Renal cortex interstitium (tissue), 15 donors: ENCODE measurements around the gene ZGRF1. TPM values are rescaled to one million over a fixed set of nuclear protein-coding genes. Genes with fewer than 3 reads are reported as not detected.
"Not testable (repeated sequence)": the region's sequence is repeated elsewhere in the genome, so short reads cannot be mapped to it uniquely, and the experiment has no call there.

Source experiments
- DNase-seq, 11 donors: peaks; one replicate each; pipeline ENCODE4 v3.0.0-alpha.2; 2013; ENCODE audit warnings: low read depth in 9 of 11, low spot score in 4 of 11; ENCODE audit errors: extremely low read depth in 1 of 11
- long read RNA-seq, 16 experiments: transcript quantifications; one replicate each; lab custom pipeline, GENCODE V29; 2026
- polyA plus RNA-seq, 3 donors: library from polyadenylated mRNA; unstranded; fragments of 120-200 nt; gene quantifications; one replicate each; pipeline ENCODE4 v1.2.1, GENCODE V29; 2013; ENCODE audit not compliant: insufficient read length in 3 of 3

Gene ZGRF1, protein sequence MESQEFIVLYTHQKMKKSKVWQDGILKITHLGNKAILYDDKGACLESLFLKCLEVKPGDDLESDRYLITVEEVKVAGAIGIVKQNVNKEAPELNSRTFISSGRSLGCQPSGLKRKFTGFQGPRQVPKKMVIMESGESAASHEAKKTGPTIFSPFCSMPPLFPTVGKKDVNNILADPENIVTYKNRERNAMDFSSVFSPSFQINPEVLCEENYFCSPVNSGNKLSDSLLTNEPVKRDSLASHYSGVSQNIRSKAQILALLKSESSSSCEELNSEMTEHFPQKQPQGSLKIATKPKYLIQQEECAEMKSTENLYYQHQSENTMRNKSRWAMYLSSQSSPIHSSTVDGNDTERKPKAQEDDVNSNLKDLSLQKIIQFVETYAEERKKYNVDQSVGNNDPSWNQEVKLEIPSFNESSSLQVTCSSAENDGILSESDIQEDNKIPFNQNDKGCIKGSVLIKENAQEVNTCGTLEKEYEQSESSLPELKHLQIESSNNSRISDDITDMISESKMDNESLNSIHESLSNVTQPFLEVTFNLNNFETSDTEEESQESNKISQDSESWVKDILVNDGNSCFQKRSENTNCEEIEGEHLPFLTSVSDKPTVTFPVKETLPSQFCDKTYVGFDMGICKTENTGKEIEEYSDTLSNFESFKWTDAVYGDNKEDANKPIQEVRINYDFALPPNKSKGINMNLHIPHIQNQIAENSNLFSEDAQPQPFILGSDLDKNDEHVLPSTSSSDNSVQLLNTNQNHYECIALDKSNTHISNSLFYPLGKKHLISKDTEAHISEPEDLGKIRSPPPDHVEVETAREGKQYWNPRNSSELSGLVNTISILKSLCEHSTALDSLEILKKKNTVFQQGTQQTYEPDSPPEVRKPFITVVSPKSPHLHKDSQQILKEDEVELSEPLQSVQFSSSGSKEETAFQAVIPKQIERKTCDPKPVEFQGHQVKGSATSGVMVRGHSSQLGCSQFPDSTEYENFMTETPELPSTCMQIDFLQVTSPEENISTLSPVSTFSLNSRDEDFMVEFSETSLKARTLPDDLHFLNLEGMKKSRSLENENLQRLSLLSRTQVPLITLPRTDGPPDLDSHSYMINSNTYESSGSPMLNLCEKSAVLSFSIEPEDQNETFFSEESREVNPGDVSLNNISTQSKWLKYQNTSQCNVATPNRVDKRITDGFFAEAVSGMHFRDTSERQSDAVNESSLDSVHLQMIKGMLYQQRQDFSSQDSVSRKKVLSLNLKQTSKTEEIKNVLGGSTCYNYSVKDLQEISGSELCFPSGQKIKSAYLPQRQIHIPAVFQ (N-terminal part only)
- polyA plus RNA-seq: 10 to 100 TPM; 14.0 to 16.6 (median 14.2) TPM
- long read RNA-seq, donor 1: 0 reads
- long read RNA-seq, donor 2, partial matches to known transcripts: 176 of 189 reads
- long read RNA-seq, donor 2, other reads (novel, unspliced or antisense): 13 of 189 reads
- long read RNA-seq, donor 3, partial matches to known transcripts: 0 of 2 reads
- long read RNA-seq, donor 3, other reads (novel, unspliced or antisense): 0 of 2 reads
- long read RNA-seq, donor 4, partial matches to known transcripts: 5 of 6 reads
- long read RNA-seq, donor 4, other reads (novel, unspliced or antisense): 0 of 6 reads
- long read RNA-seq, donor 5: 0 reads
- long read RNA-seq, donor 6, partial matches to known transcripts: 0 of 1 reads
- long read RNA-seq, donor 6, other reads (novel, unspliced or antisense): 0 of 1 reads
- long read RNA-seq, donor 7, partial matches to known transcripts: 0 of 2 reads
- long read RNA-seq, donor 7, other reads (novel, unspliced or antisense): 0 of 2 reads
- long read RNA-seq, donor 8: 0 reads
- long read RNA-seq, donor 9, partial matches to known transcripts: 25 of 25 reads
- long read RNA-seq, donor 9, other reads (novel, unspliced or antisense): 0 of 25 reads
- long read RNA-seq, donor 10: 0 reads
- long read RNA-seq, donor 11, partial matches to known transcripts: 8 of 9 reads
- long read RNA-seq, donor 11, other reads (novel, unspliced or antisense): 0 of 9 reads
- long read RNA-seq, donor 12, partial matches to known transcripts: 146 of 183 reads
- long read RNA-seq, donor 12, other reads (novel, unspliced or antisense): 35 of 183 reads
- long read RNA-seq, donor 13: 0 reads
- long read RNA-seq, donor 14, partial matches to known transcripts: 256 of 276 reads
- long read RNA-seq, donor 14, other reads (novel, unspliced or antisense): 20 of 276 reads
- long read RNA-seq, donor 15, partial matches to known transcripts: 48 of 49 reads
- long read RNA-seq, donor 15, other reads (novel, unspliced or antisense): 0 of 49 reads
- long read RNA-seq, donor 16, partial matches to known transcripts: 795 of 830 reads
- long read RNA-seq, donor 16, other reads (novel, unspliced or antisense): 32 of 830 reads

DNA sequence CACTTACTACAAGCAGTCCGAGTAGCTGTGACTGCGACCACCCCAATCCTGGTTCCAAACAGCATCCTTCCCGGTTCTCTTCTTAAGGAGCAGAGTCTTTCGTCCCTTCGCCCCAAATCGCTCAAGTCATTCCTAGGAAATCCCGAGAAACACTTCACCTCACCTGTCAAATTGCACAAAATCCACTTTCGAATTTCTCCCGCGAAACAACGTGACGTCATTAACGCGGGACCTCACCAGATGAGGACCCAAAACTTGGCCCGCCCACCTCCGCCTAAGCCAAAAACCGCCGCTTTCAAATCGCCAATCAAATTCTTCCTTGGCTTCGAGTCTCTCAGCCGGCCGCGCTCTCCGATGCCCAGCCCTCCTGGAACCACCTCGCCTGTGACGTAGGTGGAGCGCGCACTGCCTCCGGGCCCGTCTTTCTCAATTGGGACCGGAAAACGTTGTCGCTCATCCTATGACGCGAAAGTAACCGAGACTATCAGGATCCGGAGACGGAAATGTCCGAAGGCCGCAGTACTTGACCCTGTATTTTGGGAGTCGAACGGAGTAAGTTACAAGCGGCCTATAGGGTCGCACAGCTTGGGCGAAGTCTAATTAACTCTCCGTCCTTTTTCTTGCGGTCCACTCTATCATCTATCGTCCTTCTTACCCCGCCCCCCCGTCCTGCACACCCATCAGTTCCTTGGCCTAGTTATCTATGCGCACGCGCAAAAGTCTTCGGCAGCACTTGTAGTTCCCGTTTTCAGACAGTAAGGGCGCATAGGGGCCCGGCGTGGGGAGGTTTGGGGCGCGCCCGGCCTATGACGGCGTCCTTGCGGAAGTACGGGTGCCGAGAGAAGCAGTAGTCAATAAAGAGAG, at the start of gene ZGRF1, which contains the start of gene LARP7:
TSS of gene ZGRF1 (minus strand) at position 222 of the 864 bp plus-strand sequence. CDS start 3,733 bp downstream, outside the sequence.
TSS of gene LARP7 (plus strand) at position 456 of the 864 bp plus-strand sequence. CDS start 7,527 bp downstream, outside the sequence.
- DNase-seq: peak; percentile 97 to 100 (median 99)

DNA sequence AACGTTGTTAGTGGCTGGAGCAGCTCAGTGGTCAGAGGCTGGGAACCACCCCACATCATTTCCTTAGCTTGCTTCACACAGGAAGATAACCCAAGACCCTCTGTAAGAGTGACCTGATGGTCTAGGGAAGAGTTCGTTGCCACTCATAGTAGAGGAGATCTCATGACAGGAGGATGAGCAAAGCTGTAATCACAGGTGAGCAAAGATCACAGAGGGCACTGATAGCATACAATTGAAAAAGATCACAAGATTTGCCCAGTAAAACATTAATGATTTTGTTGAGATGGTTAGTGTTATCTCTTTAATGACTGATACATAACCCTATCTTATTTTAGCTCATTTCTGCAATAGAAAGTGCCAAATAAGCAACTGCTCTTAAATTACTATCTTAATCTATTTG, 44.3 kb upstream of the ZGRF1 start:
- no peak for DNase-seq

DNA sequence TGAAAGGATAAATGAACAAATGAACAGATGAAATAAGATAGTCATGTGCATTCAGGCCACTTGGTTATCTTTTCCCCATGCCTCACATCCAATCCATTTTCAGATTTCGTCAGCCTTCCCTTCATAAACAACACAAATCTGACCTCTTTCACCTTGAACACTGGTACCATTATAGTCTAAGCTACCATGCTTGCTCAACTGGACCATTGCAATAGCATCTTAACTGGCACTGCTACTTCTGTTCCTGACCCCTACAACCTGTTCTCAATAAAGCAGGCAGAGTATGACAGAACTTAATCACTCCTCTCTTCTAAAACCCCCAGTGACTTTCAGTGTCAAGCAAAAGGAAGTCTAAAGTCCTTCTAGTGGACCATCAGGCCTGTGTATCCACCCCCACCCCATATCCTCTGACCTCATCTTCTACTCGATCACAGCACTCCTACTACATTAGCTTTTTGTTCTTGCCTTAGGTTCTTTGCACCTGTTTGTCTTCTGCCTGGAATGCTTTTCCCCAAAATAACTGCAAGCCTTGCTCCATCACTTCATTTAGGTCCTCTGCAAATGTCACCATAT, 40.9 kb upstream of the ZGRF1 start:
- no peak for DNase-seq

DNA sequence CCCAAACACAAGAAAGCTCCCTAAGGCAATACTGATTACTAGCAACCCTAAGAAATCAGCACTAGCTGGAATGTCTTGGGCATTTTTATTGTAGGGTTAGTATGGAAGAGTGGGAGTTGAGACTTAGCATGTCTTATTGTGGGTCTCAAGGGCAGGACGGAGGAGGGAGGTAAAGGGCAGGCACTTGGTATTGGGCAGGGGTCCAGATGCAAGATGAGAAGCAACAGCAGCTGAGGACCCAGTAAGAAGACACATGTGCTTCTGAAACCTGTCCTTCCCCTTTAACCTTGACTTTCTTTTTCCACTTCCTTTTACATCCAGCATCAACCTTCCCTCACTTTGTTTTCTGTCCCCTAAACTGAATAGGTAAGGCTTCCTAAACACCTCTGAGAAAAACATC, 37.7 kb upstream of the ZGRF1 start:
- DNase-seq: no peak

DNA sequence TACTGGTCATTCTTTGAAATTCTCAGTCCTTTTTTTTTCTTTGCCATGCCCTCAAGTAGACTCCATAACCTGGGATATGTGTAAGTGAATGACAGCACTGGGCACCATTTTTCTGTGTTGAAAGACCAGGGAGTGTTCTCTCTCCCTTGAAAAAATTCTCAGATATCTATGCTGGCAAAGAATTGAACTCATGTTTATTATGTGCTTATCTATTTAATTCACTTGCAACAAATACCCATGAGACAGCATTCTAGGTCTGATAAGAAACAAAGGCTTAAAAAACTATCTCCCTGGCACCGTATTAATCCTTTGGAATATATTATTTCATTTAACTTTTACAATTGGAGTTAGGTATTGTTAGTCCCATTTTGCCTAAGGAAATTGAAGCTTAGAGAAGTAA, 37.0 kb upstream of the ZGRF1 start:
- DNase-seq: no peak

DNA sequence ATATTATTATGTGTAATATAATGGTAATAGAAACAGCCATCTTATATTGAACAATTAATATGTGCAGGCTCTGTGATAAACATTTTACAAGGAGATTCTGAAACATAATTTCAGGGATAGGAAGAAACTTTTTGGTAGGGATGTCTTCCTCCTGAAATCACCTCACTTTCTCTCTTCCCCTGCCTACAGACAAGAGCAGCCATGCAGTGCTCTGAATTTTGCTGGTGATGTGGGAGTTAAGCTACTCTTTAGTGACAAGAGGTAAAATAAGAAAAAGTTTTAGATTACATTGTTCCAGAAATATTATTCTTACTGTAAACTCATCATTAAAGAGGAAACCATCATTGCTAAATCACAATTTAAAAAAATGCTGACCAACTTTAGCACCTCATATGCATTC, 36.4 kb upstream of the ZGRF1 start:
- DNase-seq: no peak

DNA sequence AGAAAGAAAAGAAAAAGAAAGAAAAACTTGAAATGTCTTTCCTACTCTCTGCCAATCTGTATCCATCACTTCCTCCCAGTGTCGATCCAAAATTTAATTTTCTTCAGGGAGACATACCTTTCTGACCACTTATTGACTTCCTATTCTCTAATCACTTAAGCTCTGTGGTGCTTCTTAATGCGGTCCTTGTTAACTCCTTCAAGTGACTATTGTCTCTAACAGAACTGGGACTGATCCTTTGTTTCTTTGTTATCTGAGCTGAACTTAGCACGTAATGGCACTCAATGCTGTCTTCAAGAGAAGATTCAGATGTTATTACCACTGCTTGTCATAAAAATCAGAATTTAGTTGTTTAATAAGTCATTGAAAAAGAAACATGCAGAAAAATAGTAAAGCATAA, 31.4 kb upstream of the ZGRF1 start:
- DNase-seq: no peak

DNA sequence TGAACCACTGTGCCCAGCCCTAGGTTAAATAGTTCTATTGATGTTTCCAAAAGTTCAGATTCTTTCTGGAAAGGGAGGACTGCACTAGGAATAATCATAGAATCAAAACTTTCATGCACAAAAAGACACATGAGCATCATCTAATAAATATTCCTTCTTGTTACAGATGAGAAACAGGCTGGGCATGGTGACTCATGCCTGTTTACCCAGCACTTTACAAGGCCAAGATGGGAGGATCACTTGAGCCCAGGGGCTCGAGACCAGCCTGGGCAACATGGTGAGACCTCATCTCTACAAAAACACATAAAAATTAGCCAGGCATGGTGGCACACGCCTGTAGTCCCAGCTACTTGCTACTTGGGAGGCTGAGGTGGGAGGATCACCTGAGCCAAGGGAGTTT, 27.9 kb upstream of the ZGRF1 start:
- no peak for DNase-seq

DNA sequence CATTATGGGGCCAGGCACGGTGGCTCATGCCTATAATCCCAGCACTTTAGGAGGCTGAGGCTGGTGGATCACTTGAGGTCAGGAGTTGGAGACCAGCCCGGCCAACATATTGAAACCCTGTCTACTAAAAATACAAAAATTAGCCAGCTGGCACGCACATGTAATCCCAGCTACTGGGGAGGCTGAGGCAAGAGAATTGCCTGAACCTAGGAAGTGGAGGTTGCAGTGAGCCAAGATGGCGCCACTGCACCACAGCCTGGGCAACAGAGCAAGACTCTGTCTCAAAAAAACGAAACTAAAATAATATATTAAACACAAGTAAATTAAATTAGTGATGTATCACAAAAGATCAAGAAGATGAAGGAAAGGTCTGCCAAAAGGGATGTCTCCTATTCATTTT, 19.4 kb upstream of the ZGRF1 start:
- DNase-seq: not testable (repeated sequence)

DNA sequence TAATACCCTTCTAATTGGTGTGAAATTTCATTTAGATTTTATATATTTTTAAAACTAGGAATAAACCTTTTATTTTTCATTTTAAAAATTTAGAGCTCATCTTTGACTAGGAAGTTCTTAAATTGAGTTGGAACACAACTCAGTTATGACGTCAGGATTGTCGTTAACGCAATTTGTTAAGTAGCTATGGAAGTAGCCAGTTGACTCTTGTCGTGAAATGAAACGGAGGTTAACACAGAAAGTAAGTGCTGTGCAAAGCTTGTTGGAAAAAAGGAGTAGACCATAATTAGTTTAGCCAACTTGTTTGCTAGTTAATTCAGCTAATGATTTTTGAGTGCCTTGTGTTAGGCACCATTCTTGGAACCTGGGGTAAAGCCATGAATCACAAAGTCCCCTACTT, 18.6 kb upstream of the ZGRF1 start:
- no peak for DNase-seq

DNA sequence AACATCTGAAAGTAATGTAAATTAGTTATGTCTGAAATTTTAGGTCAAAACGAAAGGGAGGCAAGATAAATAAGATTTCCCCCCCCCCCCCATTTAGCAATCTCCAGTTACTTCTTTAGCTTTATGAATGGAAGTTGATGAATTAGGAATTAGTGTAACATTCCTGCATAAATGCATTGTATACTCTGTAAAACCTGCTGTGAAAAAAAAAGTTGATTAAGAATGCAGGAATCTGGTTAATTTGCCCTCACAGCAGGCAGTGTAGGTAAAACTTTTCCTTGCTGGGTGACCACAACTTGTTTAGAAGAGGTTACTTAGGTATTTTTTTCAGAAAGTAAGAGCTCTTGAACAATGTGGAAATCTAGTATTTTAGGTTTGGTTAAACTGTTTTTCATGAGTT, 15.5 kb upstream of the ZGRF1 start:
- DNase-seq: no peak

DNA sequence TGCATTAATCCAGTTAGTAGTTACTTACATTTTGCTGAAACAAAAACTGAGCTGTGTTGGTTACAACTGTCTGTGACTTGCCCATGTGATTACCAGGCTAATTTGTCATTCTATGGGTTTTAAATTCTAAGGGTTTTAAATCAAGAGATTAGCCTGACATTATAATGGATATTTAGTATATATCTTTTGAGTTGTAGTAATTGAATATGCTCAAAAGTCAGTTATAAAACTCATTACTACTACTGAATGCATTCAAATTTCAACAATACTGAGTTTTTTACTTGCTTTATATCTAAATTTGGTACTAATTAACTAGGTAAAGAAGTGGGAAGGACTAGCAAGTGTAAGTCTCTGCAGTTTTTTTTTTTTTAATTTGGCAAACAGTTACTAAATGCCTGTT, 14.9 kb upstream of the ZGRF1 start:
- no peak for DNase-seq

DNA sequence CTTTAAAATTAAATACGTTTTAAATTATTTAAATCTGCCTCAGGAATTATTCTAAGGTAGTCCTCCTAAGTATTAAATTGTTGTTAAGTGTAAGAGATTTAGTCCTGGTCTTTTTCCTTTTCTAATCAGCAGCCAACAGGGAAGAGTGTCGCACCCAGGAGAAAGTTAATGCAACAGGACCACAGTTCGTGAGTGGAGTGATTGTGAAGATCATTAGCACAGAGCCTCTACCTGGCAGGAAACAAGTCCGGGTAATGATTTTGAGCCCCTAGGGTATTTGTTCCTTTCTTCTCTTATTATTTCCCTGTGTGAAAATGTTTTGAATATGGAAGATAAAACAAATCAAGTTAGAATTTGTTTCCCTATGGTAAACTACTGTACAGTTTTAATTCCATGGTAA, 13.6 kb upstream of the ZGRF1 start:
- no peak for DNase-seq

DNA sequence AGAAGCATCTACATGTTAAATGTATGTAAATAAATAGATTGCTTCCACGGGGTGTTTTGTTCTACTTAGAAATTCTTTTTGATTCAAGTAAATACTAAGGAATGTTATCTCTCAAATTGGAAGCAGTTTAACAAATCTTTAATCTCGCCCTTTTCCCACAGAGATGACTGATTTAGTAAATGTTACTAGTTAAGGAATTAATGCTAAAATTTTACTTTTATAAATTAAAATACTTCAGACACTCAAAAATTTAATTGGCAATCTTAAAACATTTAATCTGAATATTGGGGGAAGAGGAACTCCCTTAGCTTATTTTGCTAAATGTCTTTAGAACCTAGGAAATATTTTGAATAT, 12.3 kb upstream of the ZGRF1 start:
- no peak for DNase-seq

DNA sequence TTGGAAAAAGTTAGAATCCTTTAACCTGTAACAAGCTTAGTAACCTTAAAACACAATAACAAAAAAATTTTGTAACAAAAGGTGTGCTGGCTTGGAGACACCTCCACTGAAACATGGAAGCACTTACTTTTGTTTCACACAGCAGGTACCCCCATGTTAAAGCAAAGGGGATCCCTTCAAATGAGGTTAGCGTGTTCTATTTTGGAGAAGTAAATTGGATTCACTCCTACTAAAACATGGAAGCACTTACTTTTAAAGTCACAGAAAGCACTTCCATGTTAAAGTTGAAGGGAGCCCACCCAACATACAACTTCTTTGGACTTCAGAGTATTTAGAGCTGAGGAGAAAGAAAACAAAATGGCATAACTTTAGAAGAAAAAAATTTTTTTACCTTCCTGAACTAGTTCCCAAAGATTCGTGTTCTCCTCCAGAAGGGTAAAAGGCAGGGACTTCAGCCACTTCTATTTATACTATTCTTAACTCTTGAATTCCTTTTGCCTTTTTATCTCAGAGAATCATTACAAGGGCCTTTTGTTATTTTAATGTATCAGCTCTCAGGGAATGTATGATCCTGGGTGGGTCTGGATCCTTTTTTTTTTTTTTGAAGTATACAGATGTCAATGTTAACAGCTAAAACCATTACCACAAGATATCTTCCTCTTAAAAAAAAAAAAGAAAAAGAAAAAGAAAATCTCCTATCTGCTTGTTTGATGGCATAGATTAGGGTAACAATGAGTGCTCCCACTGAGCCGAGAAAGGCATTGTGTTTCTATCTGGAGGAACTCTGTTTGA, 11.8 kb upstream of the ZGRF1 start:
- DNase-seq: no peak
